Parathyroid adenoma (tissue), 2 donors: Measurements from ENCODE around the gene LMTK3.
"Not testable (repeated sequence)": the region's sequence is repeated elsewhere in the genome, so short reads cannot be mapped to it uniquely, and the experiment has no call there.

ENCODE experiments used
- H2AFZ ChIP-seq: fragments of 300-600 bp; sonication (generic); one replicate; pipeline ENCODE4 v1.7.0; 2017; ENCODE audit warnings: antibody characterized with exemption, mild to moderate bottlenecking
- H3K27ac ChIP-seq: fragments of 300-600 bp; sonication (generic); one replicate; pipeline ENCODE4 v1.7.0; 2017
- H3K27me3 ChIP-seq: fragments of 300-600 bp; sonication (generic); one replicate; pipeline ENCODE4 v1.7.0; 2017; ENCODE audit warnings: low read length; ENCODE audit not compliant: control insufficient read depth, insufficient read depth
- H3K36me3 ChIP-seq: fragments of 300-600 bp; sonication (generic); one replicate; pipeline ENCODE4 v1.7.0; 2017; ENCODE audit warnings: low read length; ENCODE audit not compliant: control insufficient read depth, insufficient read depth
- H3K4me1 ChIP-seq: fragments of 300-600 bp; sonication (generic); one replicate; pipeline ENCODE4 v1.7.0; 2017; ENCODE audit warnings: control low read depth
- H3K4me2 ChIP-seq: fragments of 300-600 bp; sonication (generic); one replicate; pipeline ENCODE4 v1.7.0; 2017; ENCODE audit warnings: low read length
- H3K4me3 ChIP-seq: fragments of 300-600 bp; sonication (generic); one replicate; pipeline ENCODE4 v1.7.0; 2017; ENCODE audit warnings: low read depth, low read length
- H3K79me2 ChIP-seq: fragments of 300-600 bp; sonication (generic); one replicate; pipeline ENCODE4 v1.7.0; 2017; ENCODE audit warnings: control low read depth
- H3K9ac ChIP-seq: fragments of 300-600 bp; sonication (generic); one replicate; pipeline ENCODE4 v1.7.0; 2017; ENCODE audit warnings: mild to moderate bottlenecking
- H3K9me3 ChIP-seq: fragments of 300-600 bp; sonication (generic); one replicate; pipeline ENCODE4 v1.7.0; 2017; ENCODE audit warnings: low read length; ENCODE audit not compliant: control insufficient read depth
- CTCF ChIP-seq: fragments of 300-600 bp; sonication (generic); IDR thresholded peaks from one replicate; pipeline ENCODE4 v1.7.0; 2017; ENCODE audit warnings: antibody characterized with exemption, mild to moderate bottlenecking
- donor health status: primary hyperparathyroidism.

LMTK3 gene

GRCh38 chr19:48540110-48540509 lies 28.5 kb upstream of the LMTK3 start:
- no peaks in the 10 kb centered on the region for H3K79me2 ChIP-seq
- H3K9ac ChIP-seq, result no peak overlapping the region
- H3K27ac ChIP-seq, result no peak overlapping the region
- H2AFZ ChIP-seq, result no peak overlapping the region
- peaks cover 2% of the 10 kb centered on the region for H3K4me1 ChIP-seq
- H3K4me3 ChIP-seq, result no peak overlapping the region
- no peaks in the 10 kb centered on the region for H3K27me3 ChIP-seq
- TF ChIP-seq CTCF, result no peak
- H3K36me3 ChIP-seq, result no peaks in the 10 kb centered on the region
- H3K9me3 ChIP-seq, result no peaks in the 10 kb centered on the region
- H3K4me2 ChIP-seq, result no peak overlapping the region

GRCh38 chr19:48539503-48540096 lies 28.0 kb upstream of the LMTK3 start:
- no peak for TF ChIP-seq CTCF
- Histone ChIP-seq H3K36me3 (no peaks in the 10 kb centered on the region), H2AFZ (no peak overlapping the region), H3K9me3 (no peaks in the 10 kb centered on the region), H3K79me2 (no peaks in the 10 kb centered on the region), H3K4me1 (peaks cover 2% of the 10 kb centered on the region), H3K27me3 (no peaks in the 10 kb centered on the region), H3K4me3 (no peak overlapping the region), H3K4me2 (no peak overlapping the region), H3K9ac (no peak overlapping the region), H3K27ac (no peak overlapping the region)

GRCh38 chr19:48538057-48538456 lies 26.4 kb upstream of the LMTK3 start:
- not testable (repeated sequence) for H3K9me3 ChIP-seq, H3K4me1 ChIP-seq, H3K27me3 ChIP-seq, H3K4me3 ChIP-seq, H3K4me2 ChIP-seq, H3K9ac ChIP-seq, H3K79me2 ChIP-seq, H3K36me3 ChIP-seq, H3K27ac ChIP-seq, H2AFZ ChIP-seq

GRCh38 chr19:48537541-48537940 lies 25.9 kb upstream of the LMTK3 start:
- no peak overlapping the region for H3K9ac ChIP-seq
- H3K27ac ChIP-seq, result no peak overlapping the region
- no peaks in the 10 kb centered on the region for H3K9me3 ChIP-seq
- H3K4me3 ChIP-seq, result no peak overlapping the region
- TF ChIP-seq CTCF, result no peak
- H3K4me2 ChIP-seq, result no peak overlapping the region
- no peak overlapping the region for H2AFZ ChIP-seq
- H3K4me1 ChIP-seq, result no peaks in the 10 kb centered on the region
- H3K36me3 ChIP-seq, result no peaks in the 10 kb centered on the region
- H3K79me2 ChIP-seq, result no peaks in the 10 kb centered on the region
- H3K27me3 ChIP-seq, result no peaks in the 10 kb centered on the region

- Histone ChIP-seq H3K4me3 (no peak overlapping the region), H3K4me1 (no peaks in the 10 kb centered on the region), H3K9ac (no peak overlapping the region), H3K27ac (no peak overlapping the region), H3K79me2 (no peaks in the 10 kb centered on the region), H3K9me3 (no peaks in the 10 kb centered on the region), H3K36me3 (no peaks in the 10 kb centered on the region), H3K4me2 (no peak overlapping the region), H3K27me3 (no peaks in the 10 kb centered on the region), H2AFZ (no peak overlapping the region)
- no peak for TF ChIP-seq CTCF
Measured at GRCh38 chr19:48533770-48534169, 22.1 kb upstream of the LMTK3 start.
